CD4-positive, alpha-beta T cell treated with Interleukin-10 for 1 hour (primary cell): ENCODE results near the gene CDKL4.
"Not testable (repeated sequence)": the region's sequence is repeated elsewhere in the genome, so short reads cannot be mapped to it uniquely, and the experiment has no call there.

Experiments
- DNase-seq: peaks from one replicate; pipeline ENCODE4 v3.0.0-alpha.2; 2020

Gene CDKL4

DNA sequence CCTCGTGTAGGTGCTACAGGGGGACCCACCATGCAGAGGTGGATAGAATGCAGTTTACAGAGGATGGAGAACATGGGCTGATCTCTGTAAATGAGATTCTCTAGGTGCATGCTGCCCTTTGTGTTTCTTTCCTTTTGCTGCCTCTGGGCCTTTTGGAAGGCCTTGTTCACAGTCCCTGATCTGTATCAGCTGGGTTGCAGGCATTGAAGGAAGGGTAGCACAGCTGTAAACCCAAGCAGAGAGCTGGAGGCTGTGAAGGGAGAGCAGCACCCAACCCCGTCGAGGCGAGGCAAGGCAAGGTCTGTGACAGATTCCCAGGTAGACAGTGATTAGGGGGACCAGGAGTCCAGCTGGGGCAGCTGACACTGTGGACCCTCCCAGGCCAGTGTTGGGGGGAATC is 66.8 kb downstream of the CDKL4 start:
- no peak for DNase-seq

- no peak for DNase-seq
These were observed 68.6 kb downstream of the CDKL4 start for GRCh38 chr2:39175026-39175812.

- DNase-seq: no peak
These were observed 69.7 kb downstream of the CDKL4 start for GRCh38 chr2:39174022-39174421.

- DNase-seq: not testable (repeated sequence)
These were observed 71.6 kb downstream of the CDKL4 start for GRCh38 chr2:39172047-39172706.

GRCh38 chr2:39171621-39172020 is 72.1 kb downstream of the CDKL4 start:
- no peak for DNase-seq

DNA sequence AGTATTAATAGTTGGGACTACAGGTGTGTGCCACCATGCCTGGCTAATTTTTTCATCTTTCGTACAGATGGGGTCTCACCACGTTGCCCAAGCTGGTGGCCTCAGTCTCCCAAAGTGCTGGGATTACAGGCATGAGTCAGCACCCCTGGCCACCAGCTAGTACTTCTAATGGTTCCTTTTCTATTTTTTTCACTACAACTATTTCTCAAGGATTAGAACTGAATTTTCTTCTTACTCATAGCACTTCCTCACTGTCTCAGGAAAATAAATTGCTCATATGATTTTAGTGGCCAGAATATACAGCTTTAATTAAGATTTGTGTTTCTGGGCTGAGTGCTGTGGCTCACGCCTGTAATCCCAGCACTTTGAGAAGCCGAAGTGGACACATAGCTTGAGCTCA is 79.7 kb downstream of the CDKL4 start:
- no peak for DNase-seq

DNA sequence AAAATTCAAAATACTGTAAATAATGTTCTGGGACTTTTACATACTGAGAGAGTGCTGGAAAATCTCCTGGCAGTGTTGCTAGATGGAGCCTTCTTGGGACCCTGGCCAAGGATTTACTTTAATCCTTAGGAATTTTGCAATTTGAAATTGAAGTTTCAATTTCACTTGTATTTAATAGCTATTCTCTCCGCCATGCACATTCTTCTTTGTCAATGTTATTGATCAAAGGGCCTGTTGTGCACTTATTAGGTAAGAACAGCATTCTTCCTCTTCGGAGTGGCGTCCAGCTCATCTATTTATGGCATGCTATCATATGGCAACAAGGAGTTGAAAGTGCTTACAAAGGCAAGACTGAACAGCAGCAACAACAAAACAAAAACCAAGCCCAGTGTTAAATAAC is 82.8 kb downstream of the CDKL4 start:
- no peak for DNase-seq

DNA sequence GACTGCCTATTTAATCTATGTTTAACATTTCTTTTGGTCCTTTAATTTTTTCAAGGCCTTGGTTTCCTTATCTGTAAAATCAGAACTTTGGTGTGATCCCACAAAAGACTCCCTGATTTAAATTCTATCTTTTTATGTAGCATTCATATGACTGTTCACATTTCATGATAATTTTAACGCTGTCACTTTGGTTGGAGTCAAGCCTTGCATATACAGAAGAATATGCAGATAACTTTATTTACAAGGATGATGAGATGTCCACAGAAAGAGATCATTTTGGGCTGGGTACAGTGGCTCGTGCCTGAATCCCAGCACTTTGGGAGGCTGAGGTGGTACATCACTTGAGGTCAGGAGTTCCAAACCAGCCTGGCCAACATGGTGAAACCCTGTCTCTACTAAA is 84.5 kb downstream of the CDKL4 start:
- no peak for DNase-seq

GRCh38 chr2:39158351-39158750 is 85.4 kb downstream of the CDKL4 start:
- no peak for DNase-seq

DNA sequence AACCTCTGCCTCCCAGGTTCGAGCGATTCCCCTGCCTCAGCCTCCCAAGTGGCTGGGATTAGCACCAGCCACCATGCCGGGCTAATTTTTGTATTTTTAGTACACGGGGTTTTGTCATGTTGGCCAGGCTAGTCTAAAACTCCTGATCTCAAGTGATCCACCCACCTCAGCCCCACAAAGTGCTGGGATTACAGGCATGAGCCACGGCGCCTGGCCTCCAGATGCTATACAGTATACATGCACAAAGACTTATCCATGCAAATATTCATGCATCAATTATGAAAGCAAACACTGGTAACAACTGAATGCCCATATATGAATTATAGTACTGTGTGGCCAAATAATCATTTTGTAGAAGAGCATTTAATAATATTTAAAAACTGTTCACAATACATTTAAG is 86.9 kb downstream of the CDKL4 start:
- no peak for DNase-seq

DNA sequence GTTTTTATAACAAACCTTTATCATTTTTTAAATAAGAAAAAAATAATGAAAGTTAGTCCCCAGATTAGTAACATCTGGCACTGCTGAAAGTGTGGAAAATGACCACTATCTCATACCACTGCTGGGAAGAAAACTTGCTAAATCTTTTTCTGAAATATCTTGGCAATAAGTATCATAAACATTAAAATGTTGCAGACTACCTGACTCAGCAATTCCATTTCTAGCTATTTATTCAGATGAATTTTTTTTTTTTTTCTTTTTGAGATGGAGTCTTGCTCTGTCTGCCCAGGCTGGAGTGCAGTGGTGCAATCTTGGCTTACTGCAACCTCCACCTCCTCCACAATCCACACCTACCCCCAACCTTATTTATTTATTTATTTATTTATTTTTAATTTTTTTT is 87.7 kb downstream of the CDKL4 start:
- no peak for DNase-seq

DNA sequence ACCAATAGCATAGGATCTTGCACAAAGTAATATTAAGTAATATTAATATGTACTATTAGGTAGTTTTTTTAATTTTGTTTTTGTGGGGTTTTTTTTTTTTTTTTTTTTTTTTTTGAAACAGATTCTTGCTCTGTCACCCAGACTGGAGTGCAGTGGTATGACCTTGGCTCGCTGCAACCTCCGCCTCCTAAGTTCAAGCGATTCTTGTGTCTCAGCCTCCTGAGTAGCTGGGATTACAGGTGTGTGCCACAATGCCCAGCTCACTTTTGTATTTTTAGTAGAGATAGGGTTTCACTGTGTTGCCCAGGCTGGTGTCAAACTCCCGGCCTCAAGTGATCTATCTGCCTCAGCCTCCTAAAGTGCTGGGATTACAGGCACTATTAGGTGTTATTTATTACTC is 88.2 kb downstream of the CDKL4 start:
- DNase-seq: not testable (repeated sequence)

DNA sequence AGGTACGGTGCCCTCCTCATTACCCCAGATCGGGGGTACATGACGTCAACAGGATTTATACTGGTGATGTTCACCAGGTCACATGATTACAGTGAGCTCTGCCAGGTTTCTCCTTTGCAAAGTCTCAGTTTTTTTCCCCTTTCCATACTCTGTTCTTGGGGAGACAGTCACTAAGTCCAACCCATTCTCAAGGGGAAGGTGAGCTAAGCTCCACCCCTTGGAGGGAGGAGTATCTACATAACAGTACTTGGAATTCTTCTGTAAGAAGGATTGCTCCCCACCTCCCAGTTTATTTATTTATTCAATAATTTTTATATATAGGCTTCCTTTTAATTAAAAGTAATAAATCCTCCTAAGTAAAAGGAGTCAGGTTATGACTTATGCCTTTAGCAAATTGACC is 88.8 kb downstream of the CDKL4 start:
- DNase-seq: no peak

DNA sequence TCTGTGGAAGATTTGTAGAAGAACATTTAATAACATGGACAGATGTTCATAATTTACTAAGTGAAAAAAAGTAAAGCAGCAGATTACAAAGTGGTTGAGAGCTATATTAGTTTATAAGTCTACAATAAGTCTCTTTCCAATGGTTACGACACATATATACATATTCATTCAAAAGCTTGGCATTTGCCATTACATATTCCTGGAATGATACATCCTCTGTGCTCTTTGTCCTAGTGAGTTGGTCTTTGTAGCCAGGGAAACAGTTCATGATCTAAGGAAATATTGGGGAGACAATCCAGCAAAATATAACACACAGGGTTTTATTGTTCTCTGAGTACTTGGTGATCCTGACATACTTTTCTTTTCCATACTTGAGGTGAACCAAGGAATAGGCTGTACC is 90.5 kb downstream of the CDKL4 start:
- DNase-seq: no peak

DNA sequence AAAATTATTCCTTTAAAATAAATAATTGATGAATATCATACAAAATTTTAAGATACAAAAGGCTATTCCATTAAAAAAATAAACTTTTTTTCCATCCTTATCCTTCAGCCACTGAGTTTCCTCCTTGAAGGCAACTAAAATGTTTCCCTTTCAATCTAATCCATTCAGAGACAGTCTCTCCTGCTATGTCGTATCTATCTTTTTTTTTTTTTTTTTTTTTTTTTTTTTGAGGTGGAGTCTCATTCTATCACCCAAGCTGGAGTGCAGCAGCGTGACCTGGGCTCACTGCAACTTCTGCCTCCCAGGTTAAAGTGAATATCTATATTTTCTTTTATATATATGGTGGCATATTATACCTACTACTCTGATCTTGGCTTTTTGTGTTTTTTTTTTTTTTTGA is 91.3 kb downstream of the CDKL4 start:
- DNase-seq: no peak

DNA sequence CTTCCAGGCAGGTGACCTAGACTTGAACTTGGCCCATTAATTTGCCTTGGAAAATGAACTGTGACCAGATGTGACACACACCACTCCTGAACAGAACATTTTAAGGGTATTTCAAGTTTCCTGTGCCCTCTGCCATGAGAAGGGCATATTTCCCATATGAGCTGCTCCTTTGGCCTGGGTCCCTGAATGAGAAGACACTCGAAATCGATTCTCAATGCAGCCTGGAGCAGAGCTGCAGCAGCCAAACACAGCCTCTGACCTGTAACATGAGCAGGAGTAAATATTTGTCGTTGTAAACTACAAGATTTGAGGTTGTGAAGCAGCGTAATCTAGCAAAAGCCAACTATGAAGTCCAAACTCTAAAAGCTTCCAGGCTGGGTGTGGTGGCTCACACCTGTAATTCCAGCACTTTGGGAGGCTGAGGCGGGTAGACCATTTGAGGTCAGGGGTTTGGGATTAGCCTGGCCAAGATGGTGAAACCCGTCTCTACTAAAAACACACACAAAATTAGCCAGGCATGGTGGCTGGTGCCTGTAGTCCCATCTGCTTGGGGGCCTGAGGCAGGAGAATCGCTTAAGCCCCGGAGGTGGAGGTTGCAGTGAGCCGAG is 92.8 kb downstream of the CDKL4 start:
- DNase-seq: no peak

DNA sequence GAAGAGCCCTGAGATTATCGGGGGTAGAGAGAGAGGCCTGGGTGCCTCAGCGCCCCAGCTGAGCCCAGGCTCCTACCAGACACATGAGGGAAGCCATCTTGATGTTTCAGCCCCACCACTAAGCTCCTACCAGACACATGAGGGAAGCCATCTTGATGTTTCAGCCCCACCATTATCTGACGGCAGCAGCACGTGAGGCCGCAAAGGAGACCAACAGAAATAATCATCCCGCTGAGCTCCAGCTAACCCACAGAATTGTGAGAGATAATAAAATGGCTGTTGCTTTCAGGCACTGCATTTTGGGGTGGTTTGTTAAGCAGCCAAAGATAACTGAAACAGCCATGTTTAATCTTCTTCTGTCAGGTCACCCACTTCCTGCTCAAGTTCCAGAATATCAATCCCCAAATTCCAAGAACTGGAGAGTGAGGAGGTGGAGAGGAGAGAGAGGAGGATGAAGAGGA is 93.6 kb downstream of the CDKL4 start:
- DNase-seq: no peak

- DNase-seq: no peak
These were observed 97.1 kb downstream of the CDKL4 start for GRCh38 chr2:39146630-39147029.

DNA sequence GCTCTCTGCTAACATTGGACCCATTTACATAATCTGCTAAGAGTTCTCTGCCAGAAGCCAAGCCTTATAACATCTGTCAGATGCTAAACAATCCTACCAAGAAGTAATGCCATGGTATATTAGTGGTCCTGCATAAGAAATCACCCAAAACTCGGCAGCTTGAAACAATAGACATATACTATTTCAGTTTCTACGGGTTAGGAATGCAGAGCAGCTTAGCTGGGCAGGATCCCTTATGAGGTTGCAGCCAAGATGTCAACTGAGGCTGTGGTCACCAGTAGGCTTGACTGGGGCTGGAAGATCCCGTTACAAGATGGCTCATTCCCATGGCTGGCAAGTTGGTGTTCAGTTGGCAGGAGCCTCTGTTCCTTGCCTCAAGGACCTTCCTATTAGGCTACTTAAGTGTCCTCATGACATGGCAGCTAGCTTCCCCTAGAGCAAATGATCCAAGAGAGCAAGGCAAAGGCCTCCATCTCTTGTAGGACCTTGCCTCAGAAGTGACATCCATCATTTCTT is 97.8 kb downstream of the CDKL4 start:
- no peak for DNase-seq

- DNase-seq: no peak
These were observed 99.4 kb downstream of the CDKL4 start for GRCh38 chr2:39144416-39144815.

- DNase-seq: no peak
These were observed 100.7 kb downstream of the CDKL4 start for GRCh38 chr2:39142904-39143605.

GRCh38 chr2:39141334-39142271 is 102.2 kb downstream of the CDKL4 start:
- peak; percentile 62 for DNase-seq
